Gastrocnemius medialis (tissue), 4 donors: ENCODE measurements around the gene FOXA2.

Experiments used
- CTCF ChIP-seq, 5 experiments: fragments of 450-650 bp in 3 of 5; fragments of 200-600 bp in 2 of 5; sonication (generic) in 2 of 5; IDR thresholded peaks in 4 of 5; conservative IDR thresholded peaks in 1 of 5; 1 replicate in 4 of 5; 2 replicates in 1 of 5; pipeline ENCODE4 v1.5.1; 2016 to 2019; ENCODE audit warnings: antibody characterized with exemption in 5 of 5, mild to moderate bottlenecking in 3 of 5, moderate library complexity in 3 of 5
- POLR2A ChIP-seq, 2 donors: fragments of 450-650 bp; IDR thresholded peaks; one replicate each; pipeline ENCODE4 v1.6.1; 2017; ENCODE audit warnings: antibody characterized with exemption in 2 of 2, mild to moderate bottlenecking in 2 of 2, moderate library complexity in 2 of 2

DNA sequence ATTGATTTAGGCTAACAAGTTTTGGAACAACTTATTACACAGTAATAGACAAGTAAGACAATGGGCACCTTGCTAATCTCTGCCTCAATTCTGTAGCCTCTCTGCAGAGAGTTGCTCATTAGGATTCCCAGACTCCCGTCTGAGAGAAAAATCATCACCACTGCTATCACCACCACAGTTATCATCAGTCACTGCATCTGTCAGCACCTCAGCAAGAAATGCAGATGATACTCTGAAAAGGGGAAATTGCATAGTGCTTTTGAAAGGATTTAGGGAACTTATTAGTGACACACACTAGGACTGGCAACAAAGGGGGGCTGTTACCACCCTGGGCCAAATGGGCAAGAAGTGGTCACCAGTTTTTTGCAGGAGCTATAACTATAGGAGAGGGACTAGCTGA is 39.9 kb downstream of the FOXA2 start:
- TF ChIP-seq POLR2A (IDR thresholded peaks at IDR 0.05), result no peak
- no peak for TF ChIP-seq CTCF (IDR thresholded peaks at IDR 0.05 in 4 of 5, conservative IDR thresholded peaks at IDR 0.05 in 1 of 5)
